ENCODE measurements around the gene SH3BP4. TPM values are rescaled to one million over a fixed set of nuclear protein-coding genes. Genes with fewer than 3 reads are reported as not detected.

Gene SH3BP4
- total and polyA plus RNA-seq, 2 of the 8 experiments (the other 6 are each of a cell fraction or from before 2014, with no cell fraction given): 28.3 to 35.4 TPM

- DNase-seq (ENCODE audit: low read depth in 1 of 2, low spot score in 2 of 2) (peak in 1 of 2 experiments; percentile 37), FAIRE-seq (no peak)
- Histone ChIP-seq H2BK12ac (ENCODE audit: low read depth, low read length) (no peak overlapping the region), H3K4me1 (replicated peaks in 1 of 4; ENCODE audit: control insufficient read depth in 3 of 4, insufficient read depth in 4 of 4, low read length in 3 of 4) (no peaks in the 10 kb centered on the region; a peak in 1 of 7 replicates), H3K27ac (ENCODE audit: low read depth, low read length) (no peak overlapping the region), H3K27me3 (replicated peaks in 1 of 4; ENCODE audit: control insufficient read depth in 3 of 4, extremely low read depth in 1 of 4, insufficient read depth in 3 of 4, low read length in 3 of 4) (no peaks in the 10 kb centered on the region), H3K79me2 (ENCODE audit: control insufficient read depth in 1 of 2, insufficient read depth in 2 of 2, low read length in 2 of 2) (no peaks in the 10 kb centered on the region), H3K23ac (ENCODE audit: insufficient read length) (no peak overlapping the region), H4K8ac (ENCODE audit: extremely low read depth, insufficient read depth, low read length) (no peak overlapping the region), H3K9ac (replicated peaks in 1 of 4; ENCODE audit: extremely low read depth in 1 of 4, low read depth in 3 of 4, low read length in 3 of 4) (no peak overlapping the region), H3K36me3 (ENCODE audit: control insufficient read depth in 2 of 4, insufficient read depth in 4 of 4, low read length in 3 of 4) (no peaks in the 10 kb centered on the region), H3K9me3 (ENCODE audit: insufficient read depth in 2 of 2, low read depth in 1 of 2, low read length in 1 of 2) (no peaks in the 10 kb centered on the region), H4K5ac (ENCODE audit: insufficient read length, low read depth, low read length) (no peak overlapping the region), H2AK5ac (ENCODE audit: low read depth, low read length) (no peak overlapping the region), H3K14ac (ENCODE audit: insufficient read length) (no peak overlapping the region), H4K20me1 (replicated peaks in 1 of 2; ENCODE audit: control insufficient read depth in 1 of 2, insufficient read depth in 2 of 2, low read length in 2 of 2) (no peaks in the 10 kb centered on the region), H2BK5ac (ENCODE audit: low read depth, low read length) (no peak overlapping the region), H2BK20ac (ENCODE audit: low read length) (no peak overlapping the region), H3K79me1 (ENCODE audit: low read depth, low read length) (no peaks in the 10 kb centered on the region), H4K91ac (replicated peaks; ENCODE audit: insufficient read length, low read length) (no peak overlapping the region), H3K56ac (replicated peaks; ENCODE audit: insufficient read length, low read depth, low read length) (no peak overlapping the region), H3K23me2 (ENCODE audit: low read depth, low read length) (no peaks in the 10 kb centered on the region), H2AFZ (ENCODE audit: low read length) (no peak overlapping the region), H3K18ac (ENCODE audit: extremely low read depth, low read length) (no peak overlapping the region), H2BK120ac (replicated peaks; ENCODE audit: low read depth, low read length) (no peak overlapping the region), H3K4ac (replicated peaks; ENCODE audit: insufficient read length, low read depth, low read length) (no peak overlapping the region), H3K4me3 (ENCODE audit: extremely low read depth in 1 of 4, insufficient read depth in 2 of 4, low read depth in 3 of 4, low read length in 4 of 4) (no peak overlapping the region), H3K4me2 (ENCODE audit: insufficient read depth in 1 of 2, low read depth in 2 of 2, low read length in 2 of 2) (no peak overlapping the region), H2BK15ac (ENCODE audit: low read length) (no peak overlapping the region)
- TF ChIP-seq EGR1 (IDR thresholded peaks at IDR 0.05; ENCODE audit: borderline replicate concordance, low read depth, low read length) (no peak), GTF2F1 (IDR thresholded peaks at IDR 0.05; ENCODE audit: borderline replicate concordance, low read depth, low read length) (no peak), RAD21 (IDR thresholded peaks at IDR 0.05 in 1 of 2, conservative IDR thresholded peaks at IDR 0.05 in 1 of 2; ENCODE audit: low read depth in 2 of 2, low read length in 2 of 2) (no peak), BRCA1 (IDR thresholded peaks at IDR 0.05; ENCODE audit: low read depth, low read length) (no peak), FOSL1 (IDR thresholded peaks at IDR 0.05; ENCODE audit: insufficient read depth, low read depth, low read length) (no peak), RFX5 (IDR thresholded peaks at IDR 0.05; ENCODE audit: borderline replicate concordance, low read depth, low read length) (no peak), CHD1 (IDR thresholded peaks at IDR 0.05; ENCODE audit: low read depth, low read length) (no peak), KDM4A (IDR thresholded peaks at IDR 0.05; ENCODE audit: low read depth, low read length, severe bottlenecking) (no peak), BCL11A (IDR thresholded peaks at IDR 0.05; ENCODE audit: low read depth in 2 of 2, low read length in 2 of 2) (no peak), CREB1 (IDR thresholded peaks at IDR 0.05) (no peak), EZH2 (IDR thresholded peaks at IDR 0.05; ENCODE audit: low read depth, low read length, severe bottlenecking) (no peak)
- 94% methylated on average over 6 of the region's 6 CpGs; no CpG with 5 or more reads in 1 of the 2 experiments for WGBS, 2 experiments (ENCODE audit: extremely low coverage in 1 of 2, insufficient coverage in 1 of 2, insufficient read length in 1 of 2, insufficient replicate concordance in 2 of 2, low coverage in 1 of 2, low lambda C conversion rate in 2 of 2, missing lambda C conversion rate in 1 of 2)
- CTCF ChIA-PET (ENCODE audit: partially characterized antibody): interaction anchor here (0.8 to 1.5 kb wide), 7 partner anchors 10 to 552 kb away, joined by 3 to 4 read pairs (median 3); no protein-coding TSS in a partner anchor
- POLR2A ChIA-PET (ENCODE audit: partially characterized antibody): no interaction called here
Observed at GRCh38 chr2:235097196-235097595, 145.4 kb downstream of the SH3BP4 start.
